Germinal center (tissue), 1 donor: ENCODE measurements around the gene SDC1.

ENCODE experiments used
- DNase-seq: peaks from one replicate; pipeline ENCODE4 v3.0.0; 2012; ENCODE audit warnings: mixed read lengths, low spot score

Gene SDC1

GRCh38 chr2:20213651-20214565 lies 11.0 kb downstream of the SDC1 start:
- no peak for DNase-seq

- no peak for DNase-seq
Observed at GRCh38 chr2:20212871-20213503, 11.9 kb downstream of the SDC1 start.

- no peak for DNase-seq
Observed at GRCh38 chr2:20212459-20212870, 12.5 kb downstream of the SDC1 start.

GRCh38 chr2:20211860-20212458 lies 13.0 kb downstream of the SDC1 start:
- no peak for DNase-seq

- DNase-seq, result no peak
Observed at GRCh38 chr2:20211420-20211819, 13.5 kb downstream of the SDC1 start.

GRCh38 chr2:20210462-20210861 lies 14.5 kb downstream of the SDC1 start:
- no peak for DNase-seq

GRCh38 chr2:20209373-20210109 lies 15.4 kb downstream of the SDC1 start:
- no peak for DNase-seq

- DNase-seq, result no peak
Observed at GRCh38 chr2:20208476-20208859, 16.5 kb downstream of the SDC1 start.

GRCh38 chr2:20207051-20207450 lies 17.9 kb downstream of the SDC1 start:
- no peak for DNase-seq

GRCh38 chr2:20205915-20206524 lies 18.9 kb downstream of the SDC1 start:
- no peak for DNase-seq

GRCh38 chr2:20205069-20205468 lies 19.9 kb downstream of the SDC1 start:
- DNase-seq, result no peak

GRCh38 chr2:20203521-20204225 lies 21.3 kb downstream of the SDC1 start:
- DNase-seq, result no peak

GRCh38 chr2:20203072-20203471 lies 21.9 kb downstream of the SDC1 start:
- DNase-seq, result no peak

- DNase-seq, result no peak
Observed at GRCh38 chr2:20201671-20202070, 23.3 kb downstream of the SDC1 start.

- no peak for DNase-seq
Observed at GRCh38 chr2:20200697-20201555, 24.0 kb downstream of the SDC1 start.

- no peak for DNase-seq
Observed at GRCh38 chr2:20199633-20200270, 25.2 kb downstream of the SDC1 start.

GRCh38 chr2:20198796-20199632 lies 25.9 kb downstream of the SDC1 start:
- DNase-seq, result no peak

- DNase-seq, result no peak
Observed at GRCh38 chr2:20198001-20198400, 26.9 kb downstream of the SDC1 start.

GRCh38 chr2:20197192-20197591 lies 27.7 kb downstream of the SDC1 start:
- DNase-seq, result no peak
